Hepatocyte (in vitro differentiated cells): ENCODE measurements around the gene PLEKHG5. TPM values are rescaled to one million over a fixed set of nuclear protein-coding genes. Genes with fewer than 3 reads are reported as not detected.

ENCODE experiments used
- DNase-seq: peaks from one replicate; pipeline ENCODE4 v3.0.0-alpha.2; 2016; ENCODE audit warnings: low spot score
- H2AFZ ChIP-seq: fragments of 200-600 bp; sonication (generic); 2 replicates; pipeline ENCODE4 v1.6.0; 2016; ENCODE audit warnings: antibody characterized with exemption, mild to moderate bottlenecking
- H3K27ac ChIP-seq: fragments of 200-600 bp; sonication (generic); 2 replicates; pipeline ENCODE4 v1.5.1; 2016; ENCODE audit warnings: mild to moderate bottlenecking
- H3K27me3 ChIP-seq: fragments of 200-600 bp; sonication (generic); 2 replicates; pipeline ENCODE4 v1.6.1; 2016
- H3K36me3 ChIP-seq: fragments of 200-600 bp; sonication (generic); replicated peaks from 2 replicates; pipeline ENCODE4 v1.5.1; 2016; ENCODE audit warnings: low read depth; ENCODE audit not compliant: insufficient read depth
- H3K4me1 ChIP-seq: fragments of 200-600 bp; sonication (generic); 2 replicates; pipeline ENCODE4 v1.5.1; 2016; ENCODE audit warnings: mild to moderate bottlenecking, moderate library complexity; ENCODE audit not compliant: insufficient read depth
- H3K4me2 ChIP-seq: fragments of 200-600 bp; sonication (generic); 2 replicates; pipeline ENCODE4 v1.6.0; 2016
- H3K4me3 ChIP-seq: fragments of 200-600 bp; sonication (generic); 2 replicates; pipeline ENCODE4 v1.5.1; 2016; ENCODE audit warnings: mild to moderate bottlenecking
- H3K79me2 ChIP-seq: fragments of 200-600 bp; sonication (generic); 2 replicates; pipeline ENCODE4 v1.6.0; 2017; ENCODE audit warnings: mild to moderate bottlenecking
- H3K9me2 ChIP-seq: fragments of 200-600 bp; sonication (generic); replicated peaks from 2 replicates; pipeline ENCODE4 v1.6.0; 2017; ENCODE audit warnings: mild to moderate bottlenecking; ENCODE audit not compliant: insufficient read depth
- H3K9me3 ChIP-seq: fragments of 200-600 bp; sonication (generic); 2 replicates; pipeline ENCODE4 v1.5.1; 2016; ENCODE audit warnings: low read depth, mild to moderate bottlenecking
- H4K20me1 ChIP-seq: fragments of 200-600 bp; sonication (generic); 2 replicates; pipeline ENCODE4 v1.6.0; 2016; ENCODE audit warnings: mild to moderate bottlenecking; ENCODE audit not compliant: insufficient read depth, poor library complexity, severe bottlenecking
- EZH2 ChIP-seq: fragments of 200-600 bp; sonication (generic); IDR thresholded peaks from 2 replicates; pipeline ENCODE4 v1.6.1; 2016; ENCODE audit warnings: antibody characterized with exemption, mild to moderate bottlenecking, borderline replicate concordance
- EZH2phosphoT487 ChIP-seq: fragments of 200-600 bp; sonication (generic); IDR thresholded peaks from one replicate; pipeline ENCODE4 v1.6.1; 2018; ENCODE audit warnings: antibody characterized with exemption, mild to moderate bottlenecking, low read depth, moderate library complexity; ENCODE audit not compliant: unreplicated experiment, severe bottlenecking
- WGBS: methylation state at CpG from one replicate; pipeline ENCODE4 v1.1.6; 2016; ENCODE audit warnings: low lambda C conversion rate; ENCODE audit errors: missing lambda C conversion rate; 5-methylcytosine and 5-hydroxymethylcytosine counted together
- polyA plus RNA-seq: library from polyadenylated mRNA; unstranded; fragments of >200 nt; fragmentation: Nextera tagmentation; extraction: Ambion mirVana; gene quantifications from 2 replicates; pipeline ENCODE4 v1.2.1, GENCODE V29; 2016
- total RNA-seq: library from RNA; depleted of rRNA; stranded (reverse); fragments of >200 nt; gene quantifications from 2 replicates; pipeline ENCODE4 v1.2.3, GENCODE V29; 2014
- TF ChIP-seq, protein P1 (sequence below): fragments of 200-600 bp; sonication (generic); IDR thresholded peaks from 2 replicates; pipeline ENCODE4 v1.5.1; 2016; ENCODE audit warnings: antibody characterized with exemption, mild to moderate bottlenecking; ENCODE audit not compliant: poor library complexity

Gene PLEKHG5
- total and polyA plus RNA-seq, 2 experiments from 2014 or later, result 11.5 to 13.3 TPM

DNA sequence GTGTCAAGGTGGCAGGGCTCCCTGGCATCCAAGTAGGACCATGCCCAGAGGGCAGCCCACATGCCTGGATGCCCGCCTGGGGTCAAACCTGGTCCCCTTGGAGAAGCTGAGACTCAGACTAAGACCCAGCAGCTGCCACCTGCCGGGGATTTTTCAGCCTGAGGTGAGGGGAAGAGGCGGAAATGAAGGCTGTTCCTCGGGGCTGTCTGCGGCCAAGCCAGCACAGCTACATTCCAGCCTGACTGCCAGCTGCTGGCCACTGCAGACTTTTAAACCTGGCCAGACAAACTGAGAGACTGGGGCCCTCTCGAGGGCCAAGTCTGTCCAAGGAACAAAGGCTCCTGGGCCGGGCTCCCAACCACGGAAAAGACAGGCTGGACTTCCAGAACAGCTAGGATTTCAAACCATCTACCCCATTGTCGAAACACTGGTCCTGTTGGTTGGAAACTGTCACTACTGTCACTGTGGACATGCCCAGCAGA is 21.9 kb upstream of the PLEKHG5 start:
- Histone ChIP-seq H3K4me3 (no peak overlapping the region), H3K4me1 (no peaks in the 10 kb centered on the region), H3K9me3 (no peaks in the 10 kb centered on the region), H3K36me3 (no peaks in the 10 kb centered on the region), H3K27me3 (no peaks in the 10 kb centered on the region), H4K20me1 (no peaks in the 10 kb centered on the region), H3K9me2 (no peaks in the 10 kb centered on the region), H3K4me2 (no peak overlapping the region), H3K79me2 (no peaks in the 10 kb centered on the region), H3K27ac (no peak overlapping the region), H2AFZ (no peak overlapping the region)
- DNase-seq, result no peak
- TF ChIP-seq EZH2 (no peak), EZH2phosphoT487 (no peak)
- TF ChIP-seq, protein P1, sequence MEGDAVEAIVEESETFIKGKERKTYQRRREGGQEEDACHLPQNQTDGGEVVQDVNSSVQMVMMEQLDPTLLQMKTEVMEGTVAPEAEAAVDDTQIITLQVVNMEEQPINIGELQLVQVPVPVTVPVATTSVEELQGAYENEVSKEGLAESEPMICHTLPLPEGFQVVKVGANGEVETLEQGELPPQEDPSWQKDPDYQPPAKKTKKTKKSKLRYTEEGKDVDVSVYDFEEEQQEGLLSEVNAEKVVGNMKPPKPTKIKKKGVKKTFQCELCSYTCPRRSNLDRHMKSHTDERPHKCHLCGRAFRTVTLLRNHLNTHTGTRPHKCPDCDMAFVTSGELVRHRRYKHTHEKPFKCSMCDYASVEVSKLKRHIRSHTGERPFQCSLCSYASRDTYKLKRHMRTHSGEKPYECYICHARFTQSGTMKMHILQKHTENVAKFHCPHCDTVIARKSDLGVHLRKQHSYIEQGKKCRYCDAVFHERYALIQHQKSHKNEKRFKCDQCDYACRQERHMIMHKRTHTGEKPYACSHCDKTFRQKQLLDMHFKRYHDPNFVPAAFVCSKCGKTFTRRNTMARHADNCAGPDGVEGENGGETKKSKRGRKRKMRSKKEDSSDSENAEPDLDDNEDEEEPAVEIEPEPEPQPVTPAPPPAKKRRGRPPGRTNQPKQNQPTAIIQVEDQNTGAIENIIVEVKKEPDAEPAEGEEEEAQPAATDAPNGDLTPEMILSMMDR, result no peak
- 66% methylated on average over 9 of the region's 9 CpGs for WGBS

DNA sequence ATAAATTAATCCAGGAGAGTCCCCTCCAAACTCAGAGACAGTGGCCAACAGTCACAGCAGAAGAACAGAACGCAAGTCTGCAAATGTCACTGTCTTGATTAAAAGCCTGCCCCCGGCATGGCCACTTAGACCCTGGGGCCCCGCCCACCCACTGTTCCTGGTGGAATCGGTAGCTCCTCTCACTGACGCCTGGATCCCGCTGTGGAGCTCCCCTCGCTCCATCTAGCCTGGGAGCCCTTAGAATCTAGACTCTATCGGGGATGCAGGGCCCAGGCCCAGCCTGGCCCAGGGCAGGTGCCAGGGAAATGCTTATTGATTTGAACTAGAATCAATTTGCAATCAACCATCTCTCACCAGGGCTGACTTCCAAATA is 21.4 kb upstream of the PLEKHG5 start:
- DNase-seq, result no peak
- Histone ChIP-seq H3K27me3 (no peaks in the 10 kb centered on the region), H3K27ac (no peak overlapping the region), H3K36me3 (no peaks in the 10 kb centered on the region), H3K9me3 (no peaks in the 10 kb centered on the region), H3K4me1 (no peaks in the 10 kb centered on the region), H3K4me3 (no peak overlapping the region), H3K79me2 (no peaks in the 10 kb centered on the region), H2AFZ (no peak overlapping the region), H3K4me2 (no peak overlapping the region), H3K9me2 (no peaks in the 10 kb centered on the region), H4K20me1 (no peaks in the 10 kb centered on the region)
- TF ChIP-seq, protein P1, result no peak
- TF ChIP-seq EZH2, result no peak
- no peak for TF ChIP-seq EZH2phosphoT487
- 90% methylated on average over 8 of the region's 8 CpGs for WGBS

DNA sequence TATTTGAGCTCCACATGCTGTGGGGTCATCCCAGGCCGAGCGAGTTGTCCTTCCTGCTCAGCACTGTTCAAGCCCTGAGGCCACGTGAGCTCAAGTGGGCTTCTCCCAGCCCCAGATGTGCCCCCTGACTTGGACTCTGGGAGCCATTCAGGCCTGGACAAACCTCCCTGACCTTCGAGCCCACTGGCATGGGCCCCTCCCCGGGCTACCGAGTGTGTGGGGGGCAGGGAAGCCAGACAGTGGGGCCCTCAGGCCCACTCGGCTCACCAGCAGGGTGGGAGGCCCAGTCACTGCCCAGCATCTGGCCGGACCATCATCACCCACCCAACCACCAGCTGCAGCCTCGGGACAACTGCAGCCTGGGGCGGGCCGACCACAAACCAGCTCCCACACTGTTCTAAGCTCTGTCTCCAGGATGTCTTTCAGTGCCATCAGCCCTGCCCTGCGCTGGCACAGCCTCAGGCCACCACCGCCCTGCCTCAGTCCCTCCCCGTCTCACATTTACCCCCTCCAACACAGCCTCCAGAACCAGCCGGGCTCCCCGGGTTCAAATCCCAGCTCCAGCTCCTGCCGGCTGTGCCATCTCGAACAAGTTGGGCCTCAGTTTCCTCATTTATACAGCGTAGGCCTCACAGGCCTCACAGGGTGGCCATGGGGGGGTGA is 20.9 kb upstream of the PLEKHG5 start:
- Histone ChIP-seq H3K36me3 (no peaks in the 10 kb centered on the region), H3K4me1 (no peaks in the 10 kb centered on the region), H3K79me2 (no peaks in the 10 kb centered on the region), H3K4me2 (no peak overlapping the region), H3K9me3 (no peaks in the 10 kb centered on the region), H4K20me1 (no peaks in the 10 kb centered on the region), H3K27ac (no peak overlapping the region), H3K9me2 (no peaks in the 10 kb centered on the region), H3K4me3 (no peak overlapping the region), H2AFZ (no peak overlapping the region), H3K27me3 (no peaks in the 10 kb centered on the region)
- DNase-seq, result no peak
- TF ChIP-seq, protein P1, result no peak
- TF ChIP-seq EZH2, result no peak
- no peak for TF ChIP-seq EZH2phosphoT487
- WGBS, result 79% methylated on average over 19 of the region's 19 CpGs
